Fibroblast of the aortic adventitia (primary cell): ENCODE data around the gene UCN3. TPM values are rescaled to one million over a fixed set of nuclear protein-coding genes. Genes with fewer than 3 reads are reported as not detected.
"Not testable (repeated sequence)": the region's sequence is repeated elsewhere in the genome, so short reads cannot be mapped to it uniquely, and the experiment has no call there.

ENCODE experiments used
- DNase-seq: peaks from one replicate; pipeline ENCODE4 v3.0.0-alpha.2; 2010; ENCODE audit warnings: low read depth
- H3K4me3 ChIP-seq: 2 replicates; pipeline ENCODE4 v1.5.1; 2011; ENCODE audit warnings: low read depth, mild to moderate bottlenecking, control low read depth, low read length, moderate library complexity
- CTCF ChIP-seq: IDR thresholded peaks from 2 replicates; pipeline ENCODE4 v1.5.1; 2011; ENCODE audit warnings: mild to moderate bottlenecking, low read length, control low read depth, inconsistent platforms; ENCODE audit not compliant: insufficient read depth
- total RNA-seq: library from RNA; depleted of rRNA; stranded (reverse); fragments of >200 nt; gene quantifications from 2 replicates; pipeline ENCODE4 v1.2.3, GENCODE V29; 2012; ENCODE audit warnings: low replicate concordance

The UCN3 gene
- total RNA-seq, 1 donor: not detected

GRCh38 chr10:5376450-5376849 is 11.7 kb downstream of the UCN3 start:
- DNase-seq: no peak
- no peak for TF ChIP-seq CTCF
- no peak overlapping the region for H3K4me3 ChIP-seq

GRCh38 chr10:5379202-5379601 is 14.4 kb downstream of the UCN3 start:
- H3K4me3 ChIP-seq, DNase-seq: not testable (repeated sequence)

- not testable (repeated sequence) for H3K4me3 ChIP-seq, DNase-seq
Observed at GRCh38 chr10:5380395-5380794, 15.6 kb downstream of the UCN3 start.

GRCh38 chr10:5381187-5381586 is 16.4 kb downstream of the UCN3 start:
- no peak for TF ChIP-seq CTCF
- no peak for DNase-seq

GRCh38 chr10:5385224-5385623 is 20.5 kb downstream of the UCN3 start:
- H3K4me3 ChIP-seq: no peak overlapping the region
- TF ChIP-seq CTCF: no peak
- no peak for DNase-seq

More at GRCh38 chr10:5381187-5381586, 16.4 kb downstream of the UCN3 start:
- no peak overlapping the region for H3K4me3 ChIP-seq

- no peak overlapping the region for H3K4me3 ChIP-seq
- DNase-seq: no peak
- no peak for TF ChIP-seq CTCF
Observed at GRCh38 chr10:5387169-5387568, 22.4 kb downstream of the UCN3 start.

GRCh38 chr10:5390607-5391205 is 25.9 kb downstream of the UCN3 start:
- DNase-seq: no peak
- H3K4me3 ChIP-seq: no peak overlapping the region
- TF ChIP-seq CTCF: no peak

- H3K4me3 ChIP-seq: no peak overlapping the region
- no peak for DNase-seq
- TF ChIP-seq CTCF: no peak
Observed at GRCh38 chr10:5391790-5392189, 27.0 kb downstream of the UCN3 start.
